ENCODE measurements around the gene NRN1.

Gene NRN1

GRCh38 chr6:6002005-6002847 lies 4.5 kb downstream of the NRN1 start:
- DNase-seq, result peak; percentile 19

- no peak for DNase-seq
Observed at GRCh38 chr6:6001443-6001842, 5.3 kb downstream of the NRN1 start.

- no peak for DNase-seq
Observed at GRCh38 chr6:5999688-6000608, 6.8 kb downstream of the NRN1 start.

GRCh38 chr6:5998711-5999687 lies 7.7 kb downstream of the NRN1 start:
- DNase-seq, result peak; percentile 24

- DNase-seq, result no peak
Observed at GRCh38 chr6:5998236-5998635, 8.5 kb downstream of the NRN1 start.

GRCh38 chr6:5997420-5997987 lies 9.2 kb downstream of the NRN1 start:
- DNase-seq, result peak; percentile 29

- DNase-seq, result no peak
Observed at GRCh38 chr6:5996714-5997419, 9.9 kb downstream of the NRN1 start.

- DNase-seq, result peak; percentile 37
Observed at GRCh38 chr6:5995949-5996713, 10.6 kb downstream of the NRN1 start.

GRCh38 chr6:5995658-5995948 lies 11.1 kb downstream of the NRN1 start:
- no peak for DNase-seq

- no peak for DNase-seq
Observed at GRCh38 chr6:5994999-5995657, 11.6 kb downstream of the NRN1 start.

- DNase-seq, result peak; percentile 19
Observed at GRCh38 chr6:5994234-5994998, 12.3 kb downstream of the NRN1 start.

GRCh38 chr6:5992551-5993225 lies 14.0 kb downstream of the NRN1 start:
- no peak for DNase-seq

GRCh38 chr6:5990786-5991185 lies 15.9 kb downstream of the NRN1 start:
- DNase-seq, result no peak

GRCh38 chr6:5989141-5989723 lies 17.5 kb downstream of the NRN1 start:
- peak; percentile 57 for DNase-seq

GRCh38 chr6:5986861-5987260 lies 19.9 kb downstream of the NRN1 start:
- no peak for DNase-seq

- no peak for DNase-seq
Observed at GRCh38 chr6:5984150-5985089, 22.3 kb downstream of the NRN1 start.

Data from hematopoietic multipotent progenitor cell treated with erythropoietin and hydrocortisone succinate and interleukin-3 and kit ligand, for 4 days (in vitro differentiated cells).